Head of caudate nucleus (tissue), 42 donors: ENCODE data around the gene GPC6.

ENCODE experiments used
- DNase-seq, 42 donors: peaks; one replicate each; pipeline versions ENCODE4 v3.0.0 to v3.0.0-alpha.2; 2020 to 2021; ENCODE audit warnings: mixed read lengths in 7 of 42
- intact Hi-C: fragments of 100-400 bp; cut with DNase I; formaldehyde crosslinking; loops from one replicate; pipeline ENCODE4 v1.15.0; 2022

Gene GPC6

GRCh38 chr13:93262729-93263345 is 36.2 kb downstream of the GPC6 start:
- intact Hi-C loops, result no loop called here
- DNase-seq, result no peak

GRCh38 chr13:93264876-93265275 is 38.3 kb downstream of the GPC6 start:
- no peak for DNase-seq
- intact Hi-C loops, result no loop called here

- intact Hi-C loops, result no loop called here
These were observed 39.2 kb downstream of the GPC6 start for GRCh38 chr13:93265800-93266199.

GRCh38 chr13:93266681-93267080 is 40.1 kb downstream of the GPC6 start:
- no peak for DNase-seq
- intact Hi-C loops, result no loop called here

More at GRCh38 chr13:93265800-93266199, 39.2 kb downstream of the GPC6 start:
- DNase-seq, result no peak

- no peak for DNase-seq
- intact Hi-C loops, result no loop called here
These were observed 41.9 kb downstream of the GPC6 start for GRCh38 chr13:93268327-93269028.

GRCh38 chr13:93270769-93271742 is 44.4 kb downstream of the GPC6 start:
- no peak for DNase-seq

GRCh38 chr13:93279982-93280381 is 53.4 kb downstream of the GPC6 start:
- no peak for DNase-seq
- intact Hi-C loops, result no loop called here

More at GRCh38 chr13:93270769-93271742, 44.4 kb downstream of the GPC6 start:
- intact Hi-C loops, result no loop called here

GRCh38 chr13:93280688-93281087 is 54.1 kb downstream of the GPC6 start:
- intact Hi-C loops, result no loop called here
- no peak for DNase-seq

- intact Hi-C loops, result no loop called here
- no peak for DNase-seq
These were observed 56.6 kb downstream of the GPC6 start for GRCh38 chr13:93283255-93283654.

GRCh38 chr13:93284064-93284463 is 57.5 kb downstream of the GPC6 start:
- intact Hi-C loops, result no loop called here

GRCh38 chr13:93286047-93286446 is 59.4 kb downstream of the GPC6 start:
- DNase-seq, result no peak
- intact Hi-C loops, result no loop called here

More at GRCh38 chr13:93284064-93284463, 57.5 kb downstream of the GPC6 start:
- no peak for DNase-seq

GRCh38 chr13:93289053-93289452 is 62.4 kb downstream of the GPC6 start:
- intact Hi-C loops, result no loop called here
- no peak for DNase-seq

- no peak for DNase-seq
- intact Hi-C loops, result no loop called here
These were observed 63.2 kb downstream of the GPC6 start for GRCh38 chr13:93289842-93290241.

- DNase-seq, result no peak
- intact Hi-C loops, result no loop called here
These were observed 63.9 kb downstream of the GPC6 start for GRCh38 chr13:93290503-93290902.

- intact Hi-C loops, result no loop called here
These were observed 65.8 kb downstream of the GPC6 start for GRCh38 chr13:93292366-93292765.

GRCh38 chr13:93293710-93294109 is 67.1 kb downstream of the GPC6 start:
- no peak for DNase-seq
- intact Hi-C loops, result no loop called here

More at GRCh38 chr13:93292366-93292765, 65.8 kb downstream of the GPC6 start:
- DNase-seq, result no peak

GRCh38 chr13:93296584-93296983 is 70.0 kb downstream of the GPC6 start:
- DNase-seq, result no peak
- intact Hi-C loops, result no loop called here

- no peak for DNase-seq
- intact Hi-C loops, result no loop called here
These were observed 72.1 kb downstream of the GPC6 start for GRCh38 chr13:93298713-93299112.

- DNase-seq, result no peak
- intact Hi-C loops, result no loop called here
These were observed 77.5 kb downstream of the GPC6 start for GRCh38 chr13:93304134-93304533.
